ENCODE results near the gene FRMD1. TPM values are rescaled to one million over a fixed set of nuclear protein-coding genes. Genes with fewer than 3 reads are reported as not detected.

The FRMD1 gene
- total and polyA plus RNA-seq, 2 donors (not counting 3 experiments of a cell fraction or from before 2014, with no cell fraction given): not detected

- POLR2A ChIA-PET: no interaction called here
- intact Hi-C loops (cut with micrococcal nuclease): no loop called here
- CTCF ChIA-PET: no interaction called here
- H3K9ac ChIP-seq (replicated peaks; ENCODE audit: extremely low read depth, insufficient read depth, low read length): no peak overlapping the region
- no peak for DNase-seq (ENCODE audit: low read depth, low spot score)
- no peaks in the 10 kb centered on the region for H3K9me3 ChIP-seq (replicated peaks; ENCODE audit: control insufficient read depth, insufficient read depth, low read length)
- no peak overlapping the region for H3K4me3 ChIP-seq (replicated peaks in 1 of 3; ENCODE audit: insufficient read depth in 1 of 3, low read depth in 1 of 3, low read length in 3 of 3)
- dilution Hi-C loops (cut with MboI; ENCODE audit: extremely low pct_ligation_motif_present, low sequenced_read_pairs): no loop called here
- no peaks in the 10 kb centered on the region for H3K36me3 ChIP-seq (ENCODE audit: control insufficient read depth in 2 of 2, extremely low read depth in 1 of 2, insufficient read depth in 2 of 2, low read length in 2 of 2)
- H3K79me2 ChIP-seq (ENCODE audit: control insufficient read depth, insufficient read depth, low read length): no peaks in the 10 kb centered on the region
- no peak for FAIRE-seq
- TF ChIP-seq FOS (IDR thresholded peaks at IDR 0.05; ENCODE audit: borderline replicate concordance, insufficient read depth, low read length): no peak
- TF ChIP-seq MYC (IDR thresholded peaks at IDR 0.05; ENCODE audit: low read depth, low read length): no peak
- TF ChIP-seq GATA2 (IDR thresholded peaks at IDR 0.05; ENCODE audit: insufficient read depth, insufficient read length, low read depth, low read length): no peak
- TF ChIP-seq JUN (IDR thresholded peaks at IDR 0.05; ENCODE audit: borderline replicate concordance, insufficient read depth, insufficient read length, low read depth): no peak
- TF ChIP-seq CTCF (IDR thresholded peaks at IDR 0.05; ENCODE audit: extremely low read depth in 1 of 2, insufficient read depth in 1 of 2, low read depth in 1 of 2, low read length in 2 of 2): no peak
- TF ChIP-seq MAX (IDR thresholded peaks at IDR 0.05; ENCODE audit: insufficient read depth, insufficient read length): no peak
- no peak for TF ChIP-seq POLR2AphosphoS5 (IDR thresholded peaks at IDR 0.05; ENCODE audit: insufficient read depth, low read depth, low read length)
- no peak for TF ChIP-seq EZH2 (IDR thresholded peaks at IDR 0.05; ENCODE audit: borderline replicate concordance, low read depth, low read length, severe bottlenecking)
- no peak overlapping the region for H3K27ac ChIP-seq (ENCODE audit: insufficient read depth, low read depth, low read length)
- no TSS peak for BruUV-seq (replicated peaks)
- no peak overlapping the region for H3K4me2 ChIP-seq (ENCODE audit: insufficient read depth, low read length)
- no peaks in the 10 kb centered on the region for H3K27me3 ChIP-seq (ENCODE audit: control insufficient read depth in 2 of 2, insufficient read depth in 2 of 2, low read length in 2 of 2)
- no peaks in the 10 kb centered on the region for H4K20me1 ChIP-seq (replicated peaks; ENCODE audit: control insufficient read depth, extremely low read depth, insufficient read depth, low read length)
- H3K4me1 ChIP-seq (ENCODE audit: control insufficient read depth, extremely low read depth, insufficient read depth, low read length): no peaks in the 10 kb centered on the region
- H2AFZ ChIP-seq (ENCODE audit: low read depth, low read length): no peak overlapping the region
- H3K9me1 ChIP-seq (replicated peaks; ENCODE audit: control insufficient read depth, extremely low read depth, insufficient read depth, low read length): no peaks in the 10 kb centered on the region
Measured at GRCh38 chr6:168048724-168049025, 30.3 kb downstream of the FRMD1 start.
